Stimulated activated CD4-positive, alpha-beta T cell treated with anti-CD3 and anti-CD28 coated beads, Interleukin-4, amount 100 ng/mL, for 48 hours (primary cell): ENCODE data around the gene ATP8B2.
"Not testable (repeated sequence)": the region's sequence is repeated elsewhere in the genome, so short reads cannot be mapped to it uniquely, and the experiment has no call there.

Source experiments
- DNase-seq, 2 donors: peaks; one replicate each; pipeline ENCODE4 v3.0.0-alpha.2; 2020; ENCODE audit warnings: low read depth in 2 of 2

Gene ATP8B2

GRCh38 chr1:154325583-154326545 is 539 bp downstream of the ATP8B2 start:
- peak in 1 of 2 donors; percentile 50 for DNase-seq

GRCh38 chr1:154326546-154327465 is 1.5 kb downstream of the ATP8B2 start:
- DNase-seq, result no peak

- no peak for DNase-seq
These were observed 2.4 kb downstream of the ATP8B2 start for GRCh38 chr1:154327466-154328317.

GRCh38 chr1:154328318-154329151 is 3.2 kb downstream of the ATP8B2 start:
- peak; percentile 78 to 86 for DNase-seq

GRCh38 chr1:154329152-154329521 is 3.8 kb downstream of the ATP8B2 start:
- DNase-seq, result no peak

- no peak for DNase-seq
These were observed 4.3 kb downstream of the ATP8B2 start for GRCh38 chr1:154329551-154330131.

- DNase-seq, result no peak
These were observed 5.3 kb downstream of the ATP8B2 start for GRCh38 chr1:154330669-154331068.

- no peak for DNase-seq
These were observed 9.0 kb downstream of the ATP8B2 start for GRCh38 chr1:154334079-154335024.

GRCh38 chr1:154335025-154335714 is 9.8 kb downstream of the ATP8B2 start:
- peak; percentile 91 to 93 for DNase-seq

GRCh38 chr1:154337253-154337894 is 12.0 kb downstream of the ATP8B2 start:
- no peak for DNase-seq

GRCh38 chr1:154338875-154339274 is 13.6 kb downstream of the ATP8B2 start:
- no peak for DNase-seq

GRCh38 chr1:154341366-154341765 is 16.0 kb downstream of the ATP8B2 start:
- DNase-seq, result not testable (repeated sequence)

- no peak for DNase-seq
These were observed 16.8 kb downstream of the ATP8B2 start for GRCh38 chr1:154342132-154342531.

- DNase-seq, result peak in 1 of 2 donors; percentile 48
These were observed 17.6 kb downstream of the ATP8B2 start for GRCh38 chr1:154342836-154343472.

- peak; percentile 72 to 74 for DNase-seq
These were observed 19.9 kb downstream of the ATP8B2 start for GRCh38 chr1:154344977-154345837.

GRCh38 chr1:154346276-154346917 is 21.1 kb downstream of the ATP8B2 start:
- DNase-seq, result no peak
